Subcutaneous abdominal adipose tissue (tissue), 5 donors: ENCODE results near the gene PJA2.
A peak's percentile ranks its signal among the peaks of the same experiment; 100 is the strongest.
"Not testable (repeated sequence)": the region's sequence is repeated elsewhere in the genome, so short reads cannot be mapped to it uniquely, and the experiment has no call there.

ENCODE experiments used
- H3K27ac ChIP-seq: one replicate; pipeline ENCODE4 v1.7.0; 2013; ENCODE audit warnings: low read depth, mild to moderate bottlenecking, inconsistent platforms, low read length, moderate library complexity
- H3K27me3 ChIP-seq, 5 donors: one replicate each; pipeline ENCODE4 v1.7.0; 2013; ENCODE audit warnings: low read length in 5 of 5, inconsistent platforms in 1 of 5; ENCODE audit not compliant: control insufficient read depth in 5 of 5, insufficient read depth in 4 of 5
- H3K36me3 ChIP-seq, 5 donors: one replicate each; pipeline ENCODE4 v1.7.0; 2013; ENCODE audit warnings: low read length in 5 of 5; ENCODE audit not compliant: control insufficient read depth in 5 of 5, insufficient read depth in 5 of 5
- H3K4me1 ChIP-seq, 5 donors: one replicate each; pipeline ENCODE4 v1.7.0; 2013; ENCODE audit warnings: low read length in 5 of 5, mild to moderate bottlenecking in 3 of 5, moderate library complexity in 1 of 5; ENCODE audit not compliant: control insufficient read depth in 5 of 5, insufficient read depth in 5 of 5
- H3K4me3 ChIP-seq, 5 donors: one replicate each; pipeline ENCODE4 v1.7.0; 2013; ENCODE audit warnings: low read length in 5 of 5, low read depth in 1 of 5
- H3K9ac ChIP-seq, 5 donors: one replicate each; pipeline ENCODE4 v1.7.0; 2013; ENCODE audit warnings: low read length in 5 of 5, mild to moderate bottlenecking in 4 of 5, moderate library complexity in 3 of 5
- H3K9me3 ChIP-seq, 5 donors: one replicate each; pipeline ENCODE4 v1.7.0; 2013; ENCODE audit warnings: low read length in 5 of 5; ENCODE audit not compliant: control insufficient read depth in 5 of 5
- donor health status: healthy.
- donor health status: healthy.
- donor health status: healthy.
- donor health status: healthy.
- donor health status: healthy.

PJA2 gene

GRCh38 chr5:109426075-109426474 is 16.3 kb upstream of the PJA2 start:
- Histone ChIP-seq H3K36me3 (no peaks in the 10 kb centered on the region), H3K9me3 (no peaks in the 10 kb centered on the region), H3K27me3 (no peaks in the 10 kb centered on the region), H3K4me3 (no peak overlapping the region), H3K9ac (peak overlapping the region in 1 of 5 donors; percentile 20), H3K4me1 (no peaks in the 10 kb centered on the region), H3K27ac (no peak overlapping the region)

- H3K36me3 ChIP-seq, H3K9me3 ChIP-seq, H3K4me3 ChIP-seq, H3K4me1 ChIP-seq, H3K9ac ChIP-seq, H3K27me3 ChIP-seq, H3K27ac ChIP-seq: not testable (repeated sequence)
Observed at GRCh38 chr5:109425521-109425920, 15.7 kb upstream of the PJA2 start.

GRCh38 chr5:109421956-109422355 is 12.2 kb upstream of the PJA2 start:
- Histone ChIP-seq H3K4me3 (no peak overlapping the region), H3K36me3 (no peaks in the 10 kb centered on the region), H3K9me3 (no peaks in the 10 kb centered on the region), H3K27ac (no peak overlapping the region), H3K4me1 (no peaks in the 10 kb centered on the region), H3K9ac (no peak overlapping the region), H3K27me3 (no peaks in the 10 kb centered on the region)

- H3K9me3 ChIP-seq, result peaks cover 0 to 3% (median 0%) of the 10 kb centered on the region in 5 donors
- no peaks in the 10 kb centered on the region for H3K4me1 ChIP-seq
- H3K27ac ChIP-seq, result no peak overlapping the region
- H3K36me3 ChIP-seq, result no peaks in the 10 kb centered on the region
- H3K9ac ChIP-seq, result no peak overlapping the region
- H3K4me3 ChIP-seq, result no peak overlapping the region
- H3K27me3 ChIP-seq, result no peaks in the 10 kb centered on the region
Observed at GRCh38 chr5:109418712-109419352, 9.1 kb upstream of the PJA2 start.

- Histone ChIP-seq H3K9me3 (peaks cover 0 to 3% (median 0%) of the 10 kb centered on the region in 5 donors), H3K27ac (no peak overlapping the region), H3K27me3 (no peaks in the 10 kb centered on the region), H3K4me3 (no peak overlapping the region), H3K9ac (no peak overlapping the region), H3K4me1 (peaks cover 0 to 8% (median 0%) of the 10 kb centered on the region in 5 donors), H3K36me3 (no peaks in the 10 kb centered on the region)
Observed at GRCh38 chr5:109416882-109417281, 7.1 kb upstream of the PJA2 start.

- H3K36me3 ChIP-seq, H3K27me3 ChIP-seq, H3K9me3 ChIP-seq, H3K4me3 ChIP-seq, H3K9ac ChIP-seq, H3K27ac ChIP-seq: not testable (repeated sequence)
- H3K4me1 ChIP-seq, result peaks cover 2 to 15% (median 12%) of the 10 kb centered on the region in 5 donors
Observed at GRCh38 chr5:109413921-109414461, 4.2 kb upstream of the PJA2 start.

DNA sequence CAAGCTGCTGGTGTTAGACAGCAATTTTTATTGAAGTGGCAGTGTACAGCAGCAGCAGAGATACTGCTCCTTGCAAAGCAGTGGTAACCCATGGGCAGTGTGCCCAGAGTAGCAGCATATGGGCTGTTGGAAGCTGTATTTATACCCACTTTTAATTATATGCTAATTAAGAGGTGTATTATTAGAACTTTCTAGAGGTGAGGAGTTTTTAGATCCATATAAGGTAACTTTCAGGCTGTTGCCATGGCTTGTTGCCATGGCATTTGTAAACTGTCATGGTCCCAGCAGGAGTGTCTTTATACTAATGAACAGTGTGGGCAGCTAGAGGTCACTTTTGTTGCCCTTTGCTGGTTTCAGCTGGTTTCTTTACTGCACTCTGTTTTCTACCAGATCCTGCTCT is 3.7 kb upstream of the PJA2 start:
- H3K27ac ChIP-seq, result peak overlapping the region; percentile 19
- no peak overlapping the region for H3K4me3 ChIP-seq
- peaks cover 2 to 19% (median 13%) of the 10 kb centered on the region in 5 donors for H3K4me1 ChIP-seq
- no peak overlapping the region for H3K9ac ChIP-seq
- H3K36me3 ChIP-seq, result no peaks in the 10 kb centered on the region
- H3K27me3 ChIP-seq, result no peaks in the 10 kb centered on the region
- H3K9me3 ChIP-seq, result peaks cover 0 to 3% (median 0%) of the 10 kb centered on the region in 5 donors

DNA sequence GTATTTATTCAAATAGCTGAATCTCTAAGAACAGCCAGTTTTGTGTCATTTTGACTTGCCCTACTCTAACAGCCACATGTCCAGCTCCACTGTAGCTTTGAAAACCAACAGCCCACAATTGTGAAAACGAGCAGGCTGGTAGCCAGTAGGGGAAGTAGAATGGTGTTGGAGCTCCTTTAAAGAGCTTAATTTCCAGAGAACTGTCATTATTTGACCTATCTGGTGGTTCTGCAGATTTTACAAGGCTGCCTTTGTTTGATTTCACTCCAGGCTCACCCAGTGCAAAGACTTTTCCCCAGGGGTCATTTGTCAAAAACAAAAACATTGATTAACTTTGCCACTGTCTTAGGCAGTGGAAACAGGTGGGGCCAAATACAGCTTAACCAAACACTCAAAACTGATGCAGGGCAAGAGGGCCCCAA is 3.2 kb upstream of the PJA2 start:
- peaks cover 2 to 24% (median 18%) of the 10 kb centered on the region in 5 donors for H3K4me1 ChIP-seq
- H3K9me3 ChIP-seq, result peaks cover 0 to 3% (median 0%) of the 10 kb centered on the region in 5 donors
- H3K36me3 ChIP-seq, result no peaks in the 10 kb centered on the region
- H3K9ac ChIP-seq, result no peak overlapping the region
- peak overlapping the region; percentile 19 for H3K27ac ChIP-seq
- H3K27me3 ChIP-seq, result no peaks in the 10 kb centered on the region
- no peak overlapping the region for H3K4me3 ChIP-seq

- Histone ChIP-seq H3K4me3 (no peak overlapping the region), H3K27ac (peak overlapping the region; percentile 97), H3K27me3 (no peaks in the 10 kb centered on the region), H3K9ac (no peak overlapping the region), H3K4me1 (peaks cover 2 to 37% (median 31%) of the 10 kb centered on the region in 5 donors), H3K36me3 (no peaks in the 10 kb centered on the region), H3K9me3 (peaks cover 0 to 3% (median 0%) of the 10 kb centered on the region in 5 donors)
Observed at GRCh38 chr5:109411627-109412026, 1.9 kb upstream of the PJA2 start.

DNA sequence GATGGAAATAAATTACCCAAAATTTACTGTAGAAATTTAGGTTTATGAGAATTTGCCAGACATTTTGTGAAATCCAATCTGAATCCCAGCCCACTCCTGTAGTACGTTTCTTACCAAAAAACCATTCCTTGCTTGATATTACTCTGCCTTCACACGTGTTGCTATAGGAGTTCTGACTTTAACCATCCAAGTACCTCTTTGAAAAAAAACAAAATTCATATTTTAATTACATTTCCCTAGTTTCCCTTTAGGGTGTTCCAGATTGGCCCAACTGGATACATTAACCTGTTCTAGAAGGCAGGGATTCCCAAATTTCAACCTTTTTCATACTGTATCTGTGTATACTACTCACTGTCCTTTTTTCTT is 1.4 kb upstream of the PJA2 start:
- Histone ChIP-seq H3K4me1 (peaks cover 2 to 42% (median 31%) of the 10 kb centered on the region in 5 donors), H3K36me3 (no peaks in the 10 kb centered on the region), H3K9ac (peak overlapping the region; percentile 75 to 95 (median 89)), H3K9me3 (no peaks in the 10 kb centered on the region), H3K27me3 (no peaks in the 10 kb centered on the region), H3K27ac (peak overlapping the region; percentile 97), H3K4me3 (peak overlapping the region; percentile 86 to 97 (median 92))
